Liver (tissue), 9 donors: ENCODE data around the gene RHOT2. TPM values are rescaled to one million over a fixed set of nuclear protein-coding genes. Genes with fewer than 3 reads are reported as not detected.
A peak's percentile ranks its signal among the peaks of the same experiment; 100 is the strongest.

ENCODE experiments used
- DNase-seq: peaks from one replicate; pipeline ENCODE4 v3.0.0-alpha.2; 2017; ENCODE audit warnings: low spot score
- H3K27ac ChIP-seq, 2 donors: one replicate each; pipeline ENCODE4 v1.7.0; 2013; ENCODE audit warnings: inconsistent platforms in 2 of 2, low read length in 2 of 2, control low read depth in 1 of 2, low read depth in 1 of 2, mild to moderate bottlenecking in 1 of 2
- H3K27me3 ChIP-seq, 4 donors: one replicate each; pipeline versions ENCODE4 v1.6.1 to v1.7.0; 2013; ENCODE audit warnings: low read length in 3 of 4, inconsistent platforms in 1 of 4, mild to moderate bottlenecking in 1 of 4, moderate library complexity in 1 of 4; ENCODE audit not compliant: control insufficient read depth in 4 of 4, insufficient read depth in 4 of 4
- H3K36me3 ChIP-seq, 4 donors: one replicate each; pipeline versions ENCODE4 v1.6.1 to v1.7.0; 2013; ENCODE audit warnings: low read length in 3 of 4, mild to moderate bottlenecking in 3 of 4, low read depth in 1 of 4, moderate library complexity in 1 of 4; ENCODE audit not compliant: control insufficient read depth in 4 of 4, insufficient read depth in 3 of 4
- H3K4me1 ChIP-seq, 4 donors: one replicate each; pipeline versions ENCODE4 v1.6.1 to v1.7.0; 2013; ENCODE audit warnings: low read length in 3 of 4, mild to moderate bottlenecking in 3 of 4, moderate library complexity in 1 of 4; ENCODE audit not compliant: control insufficient read depth in 4 of 4, insufficient read depth in 4 of 4
- H3K4me3 ChIP-seq, 3 donors: one replicate each; pipeline versions ENCODE4 v1.6.1 to v1.7.0; 2013; ENCODE audit warnings: low read length in 3 of 3, control low read depth in 1 of 3, low read depth in 1 of 3, mild to moderate bottlenecking in 1 of 3
- H3K9ac ChIP-seq, 2 donors: one replicate each; pipeline ENCODE4 v1.7.0; 2013; ENCODE audit warnings: low read length in 2 of 2, mild to moderate bottlenecking in 2 of 2, moderate library complexity in 2 of 2, control low read depth in 1 of 2, low read depth in 1 of 2
- H3K9me3 ChIP-seq, 4 donors: one replicate each; pipeline versions ENCODE4 v1.6.1 to v1.7.0; 2013; ENCODE audit warnings: low read length in 3 of 4; ENCODE audit not compliant: control insufficient read depth in 4 of 4
- ATF3 ChIP-seq: IDR thresholded peaks from 2 replicates; pipeline ENCODE4 v1.6.1; 2016; ENCODE audit warnings: antibody characterized with exemption
- CTCF ChIP-seq: fragments of 150-350 bp; IDR thresholded peaks from 2 replicates; pipeline ENCODE4 v1.5.1; 2017; ENCODE audit warnings: improper control_type of control experiment, low read depth, low read length; ENCODE audit not compliant: missing input control
- EGR1 ChIP-seq, 2 donors: IDR thresholded peaks; 2 replicates each; pipeline ENCODE4 v1.6.1; 2016 to 2018; ENCODE audit warnings: antibody characterized with exemption in 2 of 2, low read depth in 2 of 2
- FOXA1 ChIP-seq: IDR thresholded peaks from 2 replicates; pipeline ENCODE4 v1.6.1; 2016; ENCODE audit warnings: antibody characterized with exemption
- FOXA2 ChIP-seq: IDR thresholded peaks from 2 replicates; pipeline ENCODE4 v1.6.1; 2016; ENCODE audit warnings: antibody characterized with exemption
- GABPA ChIP-seq, 2 donors: IDR thresholded peaks in 1 of 2; conservative IDR thresholded peaks in 1 of 2; 2 replicates each; pipeline ENCODE4 v1.6.1; 2016; ENCODE audit warnings: antibody characterized with exemption in 2 of 2, mild to moderate bottlenecking in 1 of 2, moderate library complexity in 1 of 2
- HNF4A ChIP-seq, 2 donors: conservative IDR thresholded peaks; 2 replicates each; pipeline ENCODE4 v1.6.1; 2016; ENCODE audit warnings: antibody characterized with exemption in 2 of 2, mild to moderate bottlenecking in 2 of 2
- HNF4G ChIP-seq: IDR thresholded peaks from 2 replicates; pipeline ENCODE4 v1.6.1; 2016; ENCODE audit warnings: antibody characterized with exemption
- JUND ChIP-seq, 2 donors: IDR thresholded peaks; 2 replicates each; pipeline ENCODE4 v1.6.1; 2016; ENCODE audit warnings: antibody characterized with exemption in 2 of 2
- NR2F2 ChIP-seq: IDR thresholded peaks from 2 replicates; pipeline ENCODE4 v1.6.1; 2016; ENCODE audit warnings: antibody characterized with exemption
- RAD21 ChIP-seq, 2 donors: IDR thresholded peaks; 2 replicates each; pipeline ENCODE4 v1.6.1; 2016; ENCODE audit warnings: antibody characterized with exemption in 2 of 2, mild to moderate bottlenecking in 2 of 2
- REST ChIP-seq: IDR thresholded peaks from 2 replicates; pipeline ENCODE4 v1.6.1; 2016; ENCODE audit warnings: antibody characterized with exemption, mild to moderate bottlenecking
- RXRA ChIP-seq, 2 donors: IDR thresholded peaks; 2 replicates each; pipeline ENCODE4 v1.6.1; 2017 to 2018; ENCODE audit warnings: antibody characterized with exemption in 2 of 2, mild to moderate bottlenecking in 1 of 2
- TAF1 ChIP-seq: conservative IDR thresholded peaks from 2 replicates; pipeline ENCODE4 v1.6.1; 2016; ENCODE audit warnings: antibody characterized with exemption, mild to moderate bottlenecking
- YY1 ChIP-seq: IDR thresholded peaks from 2 replicates; pipeline ENCODE4 v1.6.1; 2016; ENCODE audit warnings: antibody characterized with exemption, mild to moderate bottlenecking
- WGBS: extraction: QIAGEN DNeasy Blood & Tissue Kit; methylation state at CpG from one replicate; pipeline ENCODE4 v1.1.7; 2013; 5-methylcytosine and 5-hydroxymethylcytosine counted together
- polyA plus RNA-seq, 2 donors: library from polyadenylated mRNA; stranded (reverse) in 1 of 2; unstranded in 1 of 2; fragments of 200-250 nt in 1 of 2; fragments of >200 nt in 1 of 2; fragmentation: Nextera tagmentation in 1 of 2; extraction: Ambion mirVana in 1 of 2; gene quantifications; one replicate each; pipeline versions ENCODE4 v1.2.1 to v1.2.3, GENCODE V29; 2013 to 2015
- total RNA-seq, 2 donors: library from RNA; depleted of rRNA; stranded (reverse); fragments of >200 nt; gene quantifications; one replicate each; pipeline ENCODE4 v1.2.3, GENCODE V29; 2014
- TF ChIP-seq, protein P1 (sequence below): IDR thresholded peaks from 2 replicates; pipeline ENCODE4 v1.6.1; 2016; ENCODE audit warnings: antibody characterized with exemption
- donor health status: healthy.
- donor health status: healthy.
- donor health status: healthy.
- donor health status: healthy.
- donor health status: healthy.

The RHOT2 gene
- total and polyA plus RNA-seq, 4 donors, result 20.8 to 37.9 (median 34.3) TPM

GRCh38 chr16:694187-694862, 26.4 kb downstream of the RHOT2 start:
- Histone ChIP-seq H3K4me1 (peaks cover 6 to 20% (median 16%) of the 10 kb centered on the region in 4 donors), H3K4me3 (no peak overlapping the region), H3K9me3 (no peaks in the 10 kb centered on the region), H3K27ac (no peak overlapping the region), H3K27me3 (peaks cover 2 to 12% (median 7%) of the 10 kb centered on the region in 4 donors), H3K9ac (no peak overlapping the region), H3K36me3 (no peaks in the 10 kb centered on the region)
- DNase-seq, result no peak
- TF ChIP-seq REST (no peak), RXRA (IDR thresholded peaks at IDR 0.05) (no peak), YY1 (no peak), CTCF (no peak), TAF1 (no peak), GABPA (IDR thresholded peaks at IDR 0.05 in 1 of 2, conservative IDR thresholded peaks at IDR 0.05 in 1 of 2) (no peak)
- 4% methylated on average over 64 of the region's 64 CpGs for WGBS

DNA sequence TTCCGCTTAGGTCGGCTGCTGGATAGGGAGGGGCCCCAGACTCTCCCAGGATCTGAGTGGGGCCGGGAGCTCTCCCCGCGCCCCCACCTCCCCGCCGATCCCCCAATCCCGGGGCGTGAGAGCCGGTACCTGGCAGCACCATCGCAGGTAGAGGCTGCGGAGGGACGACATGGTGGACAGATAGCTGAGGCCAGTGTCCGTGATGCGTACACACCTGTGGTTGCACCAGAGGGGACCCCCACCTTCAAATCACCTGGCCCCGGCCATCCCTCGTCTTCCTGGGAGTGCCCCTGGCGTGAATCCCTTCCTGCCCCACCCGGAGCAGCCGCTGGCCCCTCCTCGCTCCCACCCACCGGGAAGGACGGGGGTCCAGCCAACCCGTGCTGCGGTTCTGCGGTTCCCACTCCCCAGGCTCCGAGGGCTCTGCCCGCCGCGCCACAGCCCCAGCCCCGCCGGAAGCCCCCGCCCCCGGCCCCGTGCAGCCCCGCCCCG, 27.0 kb downstream of the RHOT2 start:
- Histone ChIP-seq H3K27ac (no peak overlapping the region), H3K27me3 (peaks cover 2 to 12% (median 7%) of the 10 kb centered on the region in 4 donors), H3K9me3 (no peaks in the 10 kb centered on the region), H3K4me3 (peak overlapping the region in 1 of 3 donors; percentile 32), H3K4me1 (peaks cover 0 to 15% (median 12%) of the 10 kb centered on the region in 4 donors), H3K36me3 (no peaks in the 10 kb centered on the region), H3K9ac (no peak overlapping the region)
- TF ChIP-seq FOXA1 (no peak), CTCF (no peak), JUND (IDR thresholded peaks at IDR 0.05) (no peak), GABPA (IDR thresholded peaks at IDR 0.05 in 1 of 2, conservative IDR thresholded peaks at IDR 0.05 in 1 of 2) (no peak), FOXA2 (no peak), HNF4G (no peak), YY1 (no peak), RXRA (IDR thresholded peaks at IDR 0.05) (no peak), HNF4A (conservative IDR thresholded peaks at IDR 0.05) (no peak), REST (no peak), ATF3 (no peak), RAD21 (IDR thresholded peaks at IDR 0.05) (no peak), NR2F2 (no peak), EGR1 (IDR thresholded peaks at IDR 0.05; ENCODE audit: low read depth in 2 of 2) (no peak)
- TF ChIP-seq, protein P1, sequence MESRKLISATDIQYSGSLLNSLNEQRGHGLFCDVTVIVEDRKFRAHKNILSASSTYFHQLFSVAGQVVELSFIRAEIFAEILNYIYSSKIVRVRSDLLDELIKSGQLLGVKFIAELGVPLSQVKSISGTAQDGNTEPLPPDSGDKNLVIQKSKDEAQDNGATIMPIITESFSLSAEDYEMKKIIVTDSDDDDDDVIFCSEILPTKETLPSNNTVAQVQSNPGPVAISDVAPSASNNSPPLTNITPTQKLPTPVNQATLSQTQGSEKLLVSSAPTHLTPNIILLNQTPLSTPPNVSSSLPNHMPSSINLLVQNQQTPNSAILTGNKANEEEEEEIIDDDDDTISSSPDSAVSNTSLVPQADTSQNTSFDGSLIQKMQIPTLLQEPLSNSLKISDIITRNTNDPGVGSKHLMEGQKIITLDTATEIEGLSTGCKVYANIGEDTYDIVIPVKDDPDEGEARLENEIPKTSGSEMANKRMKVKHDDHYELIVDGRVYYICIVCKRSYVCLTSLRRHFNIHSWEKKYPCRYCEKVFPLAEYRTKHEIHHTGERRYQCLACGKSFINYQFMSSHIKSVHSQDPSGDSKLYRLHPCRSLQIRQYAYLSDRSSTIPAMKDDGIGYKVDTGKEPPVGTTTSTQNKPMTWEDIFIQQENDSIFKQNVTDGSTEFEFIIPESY, result no peak
- WGBS, result 2% methylated on average over 37 of the region's 37 CpGs
- DNase-seq, result no peak
